ENCODE results near the gene FYB1. TPM values are rescaled to one million over a fixed set of nuclear protein-coding genes. Genes with fewer than 3 reads are reported as not detected.

Gene FYB1
- total and polyA plus RNA-seq, 2 of the 4 experiments (the other 2 are of a cell fraction), result not detected

DNA sequence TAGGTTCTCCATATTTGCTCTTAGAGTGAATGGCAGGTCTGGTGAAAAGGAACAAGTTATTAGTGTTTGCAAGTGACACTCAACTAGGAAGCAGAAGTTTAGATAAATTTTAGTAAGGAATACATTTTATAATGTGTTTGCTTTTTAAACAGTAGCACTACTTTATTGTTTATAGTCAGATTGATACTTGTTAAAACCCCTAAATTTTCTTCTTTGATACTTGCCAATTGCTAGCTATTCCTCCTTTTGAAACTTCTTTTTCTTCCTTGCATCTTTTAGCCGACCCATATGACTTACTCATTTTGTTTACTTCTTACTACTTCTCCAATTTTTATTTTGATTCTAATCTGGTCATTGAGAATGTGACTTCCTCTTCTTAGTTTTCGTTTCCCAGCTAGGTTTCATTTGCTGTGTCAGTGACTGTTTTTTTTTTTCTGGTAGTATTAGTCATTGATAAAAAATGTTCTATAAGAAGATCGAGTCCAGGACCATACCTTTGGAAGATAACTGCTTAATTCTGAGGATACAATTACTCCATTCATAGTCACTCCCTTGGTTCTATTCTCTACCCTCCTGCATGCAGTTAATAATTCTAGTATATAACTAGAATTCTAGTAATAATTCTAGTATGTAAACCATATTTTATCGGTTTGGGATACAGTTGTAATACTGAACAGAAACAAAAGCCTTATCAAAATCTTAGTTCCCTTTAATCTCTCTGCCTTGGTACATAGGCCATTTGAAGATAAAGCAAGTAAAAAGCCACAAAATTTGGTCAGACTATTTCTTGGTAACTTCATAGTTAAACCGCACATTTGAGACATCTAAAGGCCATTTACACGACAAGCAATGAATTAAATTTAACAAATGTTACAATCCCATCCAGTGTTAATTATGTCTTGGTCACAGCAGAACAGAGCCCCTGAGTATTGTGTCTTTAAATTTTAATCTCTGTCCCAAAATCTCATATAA lies 142.3 kb downstream of the FYB1 start:
- Histone ChIP-seq H2AK5ac (ENCODE audit: low read depth, low read length) (no peak overlapping the region; the same call in 1 of the 2 replicates), H3K14ac (replicated peaks; ENCODE audit: low read depth, low read length) (0 out of 2 replicates have a peak overlapping the region, but pooled peaks have one; percentile 31), H2BK5ac (ENCODE audit: low read depth, low read length, poor library complexity, severe bottlenecking) (peak overlapping the region; percentile 60), H3K9ac (ENCODE audit: low read depth, low read length) (no peak overlapping the region), H3K79me1 (ENCODE audit: low read depth in 1 of 2, low read length in 2 of 2) (peaks cover 6 to 12% of the 10 kb centered on the region in 2 experiments; a peak in 2 of 4 replicates), H4K5ac (ENCODE audit: low read depth, low read length) (no peak overlapping the region), H3K56ac (ENCODE audit: extremely low read depth, insufficient read depth, low read length) (no peak overlapping the region; the same call in 1 of the 2 replicates), H2BK120ac (ENCODE audit: low read depth, low read length) (peak overlapping the region; percentile 54; the same call in 1 of the 2 replicates), H4K91ac (ENCODE audit: insufficient read depth, low read depth, low read length) (peak overlapping the region; percentile 7; the same call in 1 of the 2 replicates), H2AFZ (replicated peaks; ENCODE audit: low read length, poor library complexity) (no peak overlapping the region), H4K8ac (ENCODE audit: low read depth in 2 of 2, low read length in 2 of 2) (no peak overlapping the region; a peak in 2 of 4 replicates), H3K27ac (ENCODE audit: insufficient read depth, low read length) (no peak overlapping the region), H3K36me3 (ENCODE audit: control insufficient read depth, insufficient read depth, low read length) (no peaks in the 10 kb centered on the region), H3K18ac (ENCODE audit: low read depth, low read length) (no peak overlapping the region; the same call in 1 of the 2 replicates), H3K4me3 (ENCODE audit: insufficient read depth, low read depth, low read length) (no peak overlapping the region), H3K4me2 (ENCODE audit: low read depth, low read length) (peak overlapping the region; percentile 60; the same call in 1 of the 2 replicates), H3K9me1 (ENCODE audit: insufficient read depth, low read length) (no peaks in the 10 kb centered on the region), H3K27me3 (ENCODE audit: control insufficient read depth, insufficient read depth, low read length) (no peaks in the 10 kb centered on the region), H3K9me3 (ENCODE audit: control insufficient read depth, insufficient read depth, low read length) (no peaks in the 10 kb centered on the region), H2AK9ac (replicated peaks; ENCODE audit: low read depth, low read length, poor library complexity) (no peak overlapping the region), H2BK20ac (ENCODE audit: low read depth, low read length) (peak overlapping the region; percentile 57; the same call in 1 of the 2 replicates), H4K20me1 (ENCODE audit: insufficient read depth, low read length) (peaks cover 11% of the 10 kb centered on the region; the same call in 1 of the 2 replicates), H3K4ac (ENCODE audit: low read depth, low read length) (peak overlapping the region; percentile 39; the same call in 1 of the 2 replicates), H3K4me1 (ENCODE audit: control insufficient read depth, insufficient read depth, low read length) (no peaks in the 10 kb centered on the region), H3K23ac (ENCODE audit: low read depth, low read length) (no peak overlapping the region), H2BK15ac (ENCODE audit: low read depth, low read length) (peak overlapping the region; percentile 64; the same call in 1 of the 3 replicates)
- dilution Hi-C loops (cut with HindIII; ENCODE audit: low sequenced_read_pairs, unreplicated experiment), result no loop called here
- DNase-seq (peak; percentile 56), ATAC-seq (ENCODE audit: low read depth) (no peak)
- ChIA-PET CTCF (interaction anchor here (0.6 kb wide), 1 partner anchor 39 kb away, joined by 3 read pairs; no protein-coding TSS in a partner anchor), POLR2A (ENCODE audit: unreplicated experiment) (no interaction called here)
- intact Hi-C loops (cut with micrococcal nuclease), result loop anchor here (10.0 kb wide), 1 partner anchor 232 kb away; the partner anchor contains the start of gene OSMR
- no TSS peak for BruUV-seq (replicated peaks)
- no CpG with 5 or more reads among the region's 6 CpGs for WGBS, 2 experiments (ENCODE audit: extremely low coverage in 2 of 2, insufficient read length in 1 of 2)
- in situ Hi-C loops (cut with MboI; ENCODE audit: low sequenced_read_pairs), result no loop called here
- TF ChIP-seq, protein P1, sequence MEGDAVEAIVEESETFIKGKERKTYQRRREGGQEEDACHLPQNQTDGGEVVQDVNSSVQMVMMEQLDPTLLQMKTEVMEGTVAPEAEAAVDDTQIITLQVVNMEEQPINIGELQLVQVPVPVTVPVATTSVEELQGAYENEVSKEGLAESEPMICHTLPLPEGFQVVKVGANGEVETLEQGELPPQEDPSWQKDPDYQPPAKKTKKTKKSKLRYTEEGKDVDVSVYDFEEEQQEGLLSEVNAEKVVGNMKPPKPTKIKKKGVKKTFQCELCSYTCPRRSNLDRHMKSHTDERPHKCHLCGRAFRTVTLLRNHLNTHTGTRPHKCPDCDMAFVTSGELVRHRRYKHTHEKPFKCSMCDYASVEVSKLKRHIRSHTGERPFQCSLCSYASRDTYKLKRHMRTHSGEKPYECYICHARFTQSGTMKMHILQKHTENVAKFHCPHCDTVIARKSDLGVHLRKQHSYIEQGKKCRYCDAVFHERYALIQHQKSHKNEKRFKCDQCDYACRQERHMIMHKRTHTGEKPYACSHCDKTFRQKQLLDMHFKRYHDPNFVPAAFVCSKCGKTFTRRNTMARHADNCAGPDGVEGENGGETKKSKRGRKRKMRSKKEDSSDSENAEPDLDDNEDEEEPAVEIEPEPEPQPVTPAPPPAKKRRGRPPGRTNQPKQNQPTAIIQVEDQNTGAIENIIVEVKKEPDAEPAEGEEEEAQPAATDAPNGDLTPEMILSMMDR (conservative IDR thresholded peaks at IDR 0.05; ENCODE audit: low read depth, low read length), result no peak
- TF ChIP-seq CHD1 (IDR thresholded peaks at IDR 0.05; ENCODE audit: low read depth, low read length) (no peak), RFX5 (IDR thresholded peaks at IDR 0.05; ENCODE audit: low read depth, low read length) (no peak), MAZ (IDR thresholded peaks at IDR 0.05; ENCODE audit: borderline replicate concordance, low read depth, low read length) (no peak), FOS (IDR thresholded peaks at IDR 0.05; ENCODE audit: low read depth, low read length) (no peak), SMC3 (IDR thresholded peaks at IDR 0.05; ENCODE audit: low read depth, low read length) (no peak), MXI1 (IDR thresholded peaks at IDR 0.05; ENCODE audit: borderline replicate concordance, low read depth, low read length) (no peak), RCOR1 (IDR thresholded peaks at IDR 0.05; ENCODE audit: insufficient replicate concordance, low read length) (no peak), CEBPB (IDR thresholded peaks at IDR 0.05; ENCODE audit: low read depth, low read length) (no peak), NFE2L2 (IDR thresholded peaks at IDR 0.05; ENCODE audit: low read depth, low read length) (no peak)
- TF ChIP-seq, protein P2, sequence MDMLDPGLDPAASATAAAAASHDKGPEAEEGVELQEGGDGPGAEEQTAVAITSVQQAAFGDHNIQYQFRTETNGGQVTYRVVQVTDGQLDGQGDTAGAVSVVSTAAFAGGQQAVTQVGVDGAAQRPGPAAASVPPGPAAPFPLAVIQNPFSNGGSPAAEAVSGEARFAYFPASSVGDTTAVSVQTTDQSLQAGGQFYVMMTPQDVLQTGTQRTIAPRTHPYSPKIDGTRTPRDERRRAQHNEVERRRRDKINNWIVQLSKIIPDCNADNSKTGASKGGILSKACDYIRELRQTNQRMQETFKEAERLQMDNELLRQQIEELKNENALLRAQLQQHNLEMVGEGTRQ (IDR thresholded peaks at IDR 0.05; ENCODE audit: low read depth, low read length), result no peak
- TF ChIP-seq, protein P3, sequence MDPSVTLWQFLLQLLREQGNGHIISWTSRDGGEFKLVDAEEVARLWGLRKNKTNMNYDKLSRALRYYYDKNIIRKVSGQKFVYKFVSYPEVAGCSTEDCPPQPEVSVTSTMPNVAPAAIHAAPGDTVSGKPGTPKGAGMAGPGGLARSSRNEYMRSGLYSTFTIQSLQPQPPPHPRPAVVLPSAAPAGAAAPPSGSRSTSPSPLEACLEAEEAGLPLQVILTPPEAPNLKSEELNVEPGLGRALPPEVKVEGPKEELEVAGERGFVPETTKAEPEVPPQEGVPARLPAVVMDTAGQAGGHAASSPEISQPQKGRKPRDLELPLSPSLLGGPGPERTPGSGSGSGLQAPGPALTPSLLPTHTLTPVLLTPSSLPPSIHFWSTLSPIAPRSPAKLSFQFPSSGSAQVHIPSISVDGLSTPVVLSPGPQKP (IDR thresholded peaks at IDR 0.05; ENCODE audit: borderline replicate concordance, low read depth, low read length), result no peak
